ENCODE results near the gene RABEP2.

RABEP2 gene

DNA sequence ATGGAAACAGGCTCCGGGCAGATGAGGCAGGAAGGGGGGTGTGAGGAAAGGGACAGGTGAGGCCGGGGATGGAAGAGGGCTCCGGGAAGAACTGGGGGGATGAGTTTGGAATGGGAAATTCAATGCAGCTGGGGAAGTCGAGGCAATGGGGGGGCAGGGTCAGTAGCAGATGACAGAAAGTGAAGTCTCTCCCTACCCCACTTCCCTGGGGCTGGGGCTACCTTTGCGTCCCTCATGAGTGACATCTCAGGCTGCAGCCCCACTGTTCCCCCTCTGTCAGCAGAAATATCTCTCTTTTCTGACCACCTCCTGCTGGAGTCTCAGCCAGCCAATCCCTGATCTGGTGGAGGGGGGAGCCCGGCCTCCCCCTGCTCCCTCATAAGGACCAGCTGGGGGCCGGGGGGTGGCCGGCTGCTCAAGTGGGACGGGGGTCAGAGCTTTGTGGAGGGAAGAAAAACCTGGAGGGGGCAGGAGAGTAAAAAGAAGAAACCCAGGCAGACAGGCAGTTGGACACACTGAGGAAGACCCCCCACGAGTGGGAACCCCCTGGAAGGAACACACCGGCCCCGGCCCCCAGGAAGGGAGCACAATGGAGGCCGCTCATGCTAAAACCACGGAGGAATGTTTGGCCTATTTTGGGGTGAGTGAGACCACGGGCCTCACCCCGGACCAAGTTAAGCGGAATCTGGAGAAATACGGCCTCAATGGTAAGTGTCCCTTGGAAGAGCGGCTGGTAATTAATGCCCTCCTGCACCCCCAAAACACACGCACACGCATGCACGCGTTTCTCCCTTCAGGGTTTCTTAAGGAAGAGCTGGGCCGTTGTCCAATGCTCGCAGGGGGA, 46.7 kb downstream of the RABEP2 start, which contains the start of gene ATP2A1:
Gene ATP2A1, plus strand, starts transcription at position 406 of the 844 bp plus-strand sequence. Its CDS starts 184 bp downstream, at position 590.
- no peak for TF ChIP-seq CTCF (IDR thresholded peaks at IDR 0.05; ENCODE audit: borderline replicate concordance, insufficient read depth, low read depth, low read length)
- peak within 1 kb of the TSS; percentile 83 for H3K4me3 ChIP-seq (ENCODE audit: low read depth, low read length)

DNA sequence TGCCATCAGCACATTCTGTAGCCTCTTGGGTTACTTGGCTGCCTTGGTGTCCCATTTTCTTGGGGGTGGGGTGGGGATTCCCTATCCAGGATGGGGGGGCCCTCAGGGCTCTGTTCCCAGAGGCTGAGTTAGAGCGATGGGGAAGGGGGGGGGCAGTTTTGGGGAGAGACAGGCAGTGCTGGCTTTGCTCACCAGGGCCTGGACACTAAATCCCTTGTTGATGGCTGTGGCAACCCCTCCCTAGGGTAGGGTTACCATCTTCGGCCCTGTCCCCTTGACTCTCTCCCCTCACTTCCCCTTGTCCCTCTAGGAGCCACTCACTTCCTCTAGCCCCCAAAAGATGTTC, 47.4 kb downstream of the RABEP2 start:
- H3K4me3 ChIP-seq (ENCODE audit: low read depth, low read length), result no peak overlapping the region
- TF ChIP-seq CTCF (IDR thresholded peaks at IDR 0.05; ENCODE audit: borderline replicate concordance, insufficient read depth, low read depth, low read length), result no peak

- no peak for TF ChIP-seq CTCF (IDR thresholded peaks at IDR 0.05; ENCODE audit: borderline replicate concordance, insufficient read depth, low read depth, low read length)
These were observed 47.9 kb downstream of the RABEP2 start for GRCh38 chr16:28876973-28877654.

DNA sequence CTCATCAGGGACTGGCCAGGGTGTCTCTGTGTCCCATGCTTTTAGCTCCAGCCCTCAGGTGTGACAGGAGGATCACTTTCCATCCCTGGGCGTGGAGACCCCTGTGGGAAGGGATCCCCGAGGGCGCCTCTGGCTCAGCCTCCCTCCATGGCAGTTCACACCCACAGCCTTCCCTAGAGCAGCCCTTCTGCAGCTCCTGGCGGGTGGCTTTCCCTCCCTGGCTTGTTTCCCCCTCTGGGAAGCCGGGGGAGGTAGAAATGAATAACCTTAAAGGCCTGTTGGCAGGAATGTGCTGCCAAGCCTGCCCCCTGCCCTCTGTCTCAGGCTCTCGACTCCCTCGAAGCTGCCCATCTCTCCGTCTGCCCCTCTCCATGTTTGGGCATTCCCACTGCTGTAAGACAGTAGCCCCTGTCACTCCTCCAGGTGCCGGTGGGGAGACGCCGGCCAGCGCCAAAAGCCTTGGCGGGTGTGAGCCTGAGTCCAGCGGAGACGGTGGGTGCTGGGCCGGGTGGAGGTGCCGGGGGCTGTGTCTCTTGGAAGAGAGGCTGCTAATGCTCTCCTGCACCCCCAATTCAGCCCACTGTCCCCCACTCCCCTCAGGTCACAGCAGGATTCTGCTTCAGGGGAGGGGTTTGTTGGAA, 48.9 kb downstream of the RABEP2 start:
- no peak for TF ChIP-seq CTCF (IDR thresholded peaks at IDR 0.05; ENCODE audit: borderline replicate concordance, insufficient read depth, low read depth, low read length)
- no peak overlapping the region for H3K4me3 ChIP-seq (ENCODE audit: low read depth, low read length)

More at GRCh38 chr16:28876973-28877654, 47.9 kb downstream of the RABEP2 start:
- no peak overlapping the region for H3K4me3 ChIP-seq (ENCODE audit: low read depth, low read length)

DNA sequence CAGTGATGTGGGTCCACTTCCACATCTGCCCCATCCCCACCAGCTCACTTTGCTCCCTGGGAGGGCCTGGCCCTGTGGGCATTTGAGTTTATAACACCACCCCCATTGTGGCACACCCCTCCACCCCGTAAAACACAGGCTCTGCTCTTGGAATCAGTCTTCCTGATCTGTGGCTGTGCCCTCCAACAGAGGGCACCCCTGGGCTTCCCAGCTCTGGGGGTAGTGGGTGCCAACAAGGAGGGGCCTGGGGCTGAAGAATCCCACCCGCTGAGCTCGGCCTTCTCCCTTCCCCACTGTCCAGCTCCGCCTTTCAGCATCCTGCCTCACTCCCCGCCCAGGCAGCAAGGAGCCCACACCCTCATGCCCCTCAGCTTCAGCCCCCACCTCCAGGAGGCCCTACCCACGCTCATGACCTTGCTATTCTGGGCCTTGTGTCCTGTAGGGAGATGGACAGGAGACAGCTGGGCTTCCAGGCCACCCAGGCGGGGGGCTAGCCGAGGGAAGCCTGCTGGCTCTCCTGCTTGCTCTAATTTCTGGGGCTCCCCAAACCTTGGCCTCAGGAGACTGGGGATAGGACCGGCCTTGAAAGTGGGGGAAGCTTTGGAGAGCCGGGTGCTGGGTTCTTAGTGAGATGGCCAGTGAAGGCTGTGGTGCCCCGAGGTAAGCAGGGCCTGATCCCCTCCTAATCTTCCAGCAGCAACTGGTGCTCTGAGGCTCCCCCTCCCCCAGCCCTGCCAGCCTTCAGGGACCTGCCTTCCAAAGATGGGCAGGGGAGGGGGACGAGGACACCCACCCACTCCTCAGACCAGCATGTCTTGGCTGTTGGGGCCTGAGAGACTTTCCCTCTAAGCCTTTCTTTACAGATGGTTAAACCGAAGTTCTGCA, 49.7 kb downstream of the RABEP2 start:
- TF ChIP-seq CTCF (IDR thresholded peaks at IDR 0.05; ENCODE audit: borderline replicate concordance, insufficient read depth, low read depth, low read length), result no peak
- H3K4me3 ChIP-seq (ENCODE audit: low read depth, low read length), result no peak overlapping the region

DNA sequence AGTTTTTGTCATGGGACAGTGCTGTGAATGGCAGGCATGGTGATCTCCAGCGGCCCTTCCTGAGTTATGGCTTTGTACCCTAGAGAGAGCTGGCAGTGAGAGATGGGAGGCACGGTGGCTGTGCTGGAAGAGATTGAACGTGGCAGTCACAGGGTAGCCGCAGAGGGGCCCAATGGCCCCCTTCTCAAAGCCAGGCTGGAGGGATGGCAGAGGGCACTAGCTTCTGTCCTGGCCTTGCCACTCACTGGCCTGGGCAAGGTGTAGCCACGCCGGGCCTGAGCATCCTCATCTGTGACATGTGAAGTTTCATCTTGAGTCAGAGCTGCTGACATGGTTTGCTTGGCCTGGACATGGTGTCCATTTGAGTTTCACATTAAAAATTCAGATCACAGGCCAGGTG, 50.6 kb downstream of the RABEP2 start:
- H3K4me3 ChIP-seq (ENCODE audit: low read depth, low read length), result no peak overlapping the region
- TF ChIP-seq CTCF (IDR thresholded peaks at IDR 0.05; ENCODE audit: borderline replicate concordance, insufficient read depth, low read depth, low read length), result no peak
